Endodermal cell (in vitro differentiated cells): ENCODE data around the gene TTBK1. TPM values are rescaled to one million over a fixed set of nuclear protein-coding genes. Genes with fewer than 3 reads are reported as not detected.

Experiments
- DNase-seq: peaks from one replicate; pipeline ENCODE4 v3.0.0-alpha.2; 2017
- H3K27ac ChIP-seq: 2 replicates; pipeline ENCODE4 v1.5.1; 2013; ENCODE audit warnings: mild to moderate bottlenecking, low read depth, low read length, moderate library complexity
- H3K27me3 ChIP-seq: 2 replicates; pipeline ENCODE4 v1.6.1; 2013; ENCODE audit warnings: mild to moderate bottlenecking, low read length, moderate library complexity; ENCODE audit not compliant: insufficient read depth, control insufficient read depth, poor library complexity, severe bottlenecking
- H3K36me3 ChIP-seq: 2 replicates; pipeline ENCODE4 v1.7.0; 2013; ENCODE audit warnings: mild to moderate bottlenecking, low read length, moderate library complexity; ENCODE audit not compliant: control insufficient read depth, insufficient read depth
- H3K4me1 ChIP-seq: one replicate; pipeline ENCODE4 v1.7.0; 2013; ENCODE audit warnings: low read length; ENCODE audit not compliant: control insufficient read depth, insufficient read depth
- H3K4me3 ChIP-seq: 2 replicates; pipeline ENCODE4 v1.5.1; 2013; ENCODE audit warnings: mild to moderate bottlenecking, low read length, moderate library complexity
- H3K9ac ChIP-seq: 2 replicates; pipeline ENCODE4 v1.6.1; 2013; ENCODE audit warnings: mild to moderate bottlenecking, low read length, moderate library complexity; ENCODE audit not compliant: poor library complexity, severe bottlenecking; ENCODE audit errors: extremely low read depth
- H3K9me3 ChIP-seq: 2 replicates; pipeline ENCODE4 v1.6.1; 2013; ENCODE audit warnings: mild to moderate bottlenecking, low read length, moderate library complexity; ENCODE audit not compliant: control insufficient read depth
- H3K27ac Mint-ChIP-seq: 2 replicates; pipeline ENCODE4 v1.8.0; 2020; ENCODE audit warnings: mixed read lengths
- H3K27me3 Mint-ChIP-seq: 2 replicates; pipeline ENCODE4 v1.8.0; 2021; ENCODE audit warnings: mild to moderate bottlenecking, mixed read lengths; ENCODE audit not compliant: insufficient read depth
- H3K36me3 Mint-ChIP-seq: 2 replicates; pipeline ENCODE4 v1.8.0; 2020; ENCODE audit warnings: low read depth, mixed read lengths
- H3K4me1 Mint-ChIP-seq: 2 replicates; pipeline ENCODE4 v1.8.0; 2020; ENCODE audit warnings: mixed read lengths
- H3K4me3 Mint-ChIP-seq: 2 replicates; pipeline ENCODE4 v1.8.0; 2020; ENCODE audit warnings: mild to moderate bottlenecking, moderate library complexity, mixed read lengths
- H3K9me3 Mint-ChIP-seq: 2 replicates; pipeline ENCODE4 v1.8.0; 2020; ENCODE audit warnings: mild to moderate bottlenecking, mixed read lengths
- WGBS, 2 experiments: methylation state at CpG; one replicate each; pipeline versions ENCODE4 v1.1.5 to v1.1.7; 2013; ENCODE audit warnings: missing lambda C conversion rate in 2 of 2, mixed read lengths in 1 of 2; ENCODE audit not compliant: insufficient coverage in 1 of 2, insufficient read length in 1 of 2; 5-methylcytosine and 5-hydroxymethylcytosine counted together
- total RNA-seq, 2 donors: library from RNA; stranded (reverse); fragmentation: NEBNext Ultra II Directional in 1 of 2; extraction: Animal tissue kit (Norgen Biotek cat#: 25700) in 1 of 2; gene quantifications; 2 replicates in 1 of 2; 3 replicates in 1 of 2; pipeline ENCODE4 v1.2.1, GENCODE V29; 2021
- TF ChIP-seq, protein P1 (sequence below): fragments of 200-600 bp; sonication (generic); conservative IDR thresholded peaks from 2 replicates; pipeline ENCODE4 v1.5.0; 2021; ENCODE audit warnings: antibody characterized with exemption, mild to moderate bottlenecking

TTBK1 gene
- total RNA-seq, 2 donors from 2014 or later = 0.62 TPM

DNA sequence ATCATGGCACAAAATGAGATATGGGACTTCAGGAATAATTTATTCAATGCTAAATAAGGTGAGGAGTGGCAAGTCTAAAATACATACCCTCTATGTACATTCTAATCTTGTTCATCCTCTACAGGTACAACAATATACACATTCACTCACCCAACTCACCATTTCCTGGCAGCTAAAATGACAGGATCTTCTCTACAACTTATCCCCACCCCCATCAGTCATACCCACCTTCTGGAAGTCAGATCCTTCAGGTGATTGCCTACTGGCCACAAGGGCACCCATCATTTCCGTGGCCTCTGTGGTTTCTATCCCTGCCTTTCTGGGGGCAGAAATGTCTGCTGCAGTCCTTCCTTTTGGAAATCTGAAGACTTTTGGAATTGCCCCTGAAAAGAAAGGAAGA lies 88.2 kb downstream of the TTBK1 start:
- TF ChIP-seq, protein P1, sequence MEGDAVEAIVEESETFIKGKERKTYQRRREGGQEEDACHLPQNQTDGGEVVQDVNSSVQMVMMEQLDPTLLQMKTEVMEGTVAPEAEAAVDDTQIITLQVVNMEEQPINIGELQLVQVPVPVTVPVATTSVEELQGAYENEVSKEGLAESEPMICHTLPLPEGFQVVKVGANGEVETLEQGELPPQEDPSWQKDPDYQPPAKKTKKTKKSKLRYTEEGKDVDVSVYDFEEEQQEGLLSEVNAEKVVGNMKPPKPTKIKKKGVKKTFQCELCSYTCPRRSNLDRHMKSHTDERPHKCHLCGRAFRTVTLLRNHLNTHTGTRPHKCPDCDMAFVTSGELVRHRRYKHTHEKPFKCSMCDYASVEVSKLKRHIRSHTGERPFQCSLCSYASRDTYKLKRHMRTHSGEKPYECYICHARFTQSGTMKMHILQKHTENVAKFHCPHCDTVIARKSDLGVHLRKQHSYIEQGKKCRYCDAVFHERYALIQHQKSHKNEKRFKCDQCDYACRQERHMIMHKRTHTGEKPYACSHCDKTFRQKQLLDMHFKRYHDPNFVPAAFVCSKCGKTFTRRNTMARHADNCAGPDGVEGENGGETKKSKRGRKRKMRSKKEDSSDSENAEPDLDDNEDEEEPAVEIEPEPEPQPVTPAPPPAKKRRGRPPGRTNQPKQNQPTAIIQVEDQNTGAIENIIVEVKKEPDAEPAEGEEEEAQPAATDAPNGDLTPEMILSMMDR = no peak
- Mint-ChIP-seq H3K4me3 (no peak overlapping the region), H3K9me3 (no peaks in the 10 kb centered on the region), H3K27ac (no peak overlapping the region), H3K36me3 (no peaks in the 10 kb centered on the region), H3K27me3 (no peaks in the 10 kb centered on the region), H3K4me1 (peaks cover 25% of the 10 kb centered on the region)
- 87% methylated on average over 1 of the region's 1 CpG; no CpG with 5 or more reads in 1 of the 2 experiments for WGBS, 2 experiments
- Histone ChIP-seq H3K9me3 (no peaks in the 10 kb centered on the region), H3K27me3 (no peaks in the 10 kb centered on the region), H3K4me1 (no peaks in the 10 kb centered on the region), H3K27ac (no peak overlapping the region), H3K36me3 (peaks cover 4% of the 10 kb centered on the region), H3K9ac (no peak overlapping the region), H3K4me3 (no peak overlapping the region)
- DNase-seq = no peak

DNA sequence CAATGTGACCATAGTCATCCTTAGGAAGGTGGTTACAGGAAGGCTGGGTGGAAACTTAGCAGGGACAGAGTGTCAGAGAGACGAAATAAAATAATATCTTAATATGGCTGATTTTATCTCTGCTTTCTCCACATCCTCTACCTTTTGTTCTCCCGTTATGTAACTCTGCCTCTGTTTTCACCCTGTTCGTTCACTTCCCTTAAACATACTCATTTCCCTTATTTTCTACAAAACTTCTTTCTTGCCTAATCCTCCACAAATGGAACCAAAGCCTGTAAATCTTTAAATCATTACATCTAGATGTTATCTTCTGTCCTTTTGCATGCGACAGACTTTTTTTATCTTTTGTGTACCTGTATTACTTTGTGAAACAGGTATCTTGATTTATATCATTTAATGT lies 88.6 kb downstream of the TTBK1 start:
- DNase-seq = no peak
- H3K4me3 ChIP-seq = no peak overlapping the region
- no peak overlapping the region for H3K27ac ChIP-seq
- Mint-ChIP-seq H3K27ac (no peak overlapping the region), H3K9me3 (no peaks in the 10 kb centered on the region), H3K4me3 (no peak overlapping the region), H3K36me3 (no peaks in the 10 kb centered on the region), H3K4me1 (peaks cover 28% of the 10 kb centered on the region), H3K27me3 (no peaks in the 10 kb centered on the region)
- H3K4me1 ChIP-seq = no peaks in the 10 kb centered on the region
- TF ChIP-seq, protein P1 = no peak
- 87 to 92% methylated on average over 3 to 4 of the region's 4 CpGs for WGBS, 2 experiments
- no peaks in the 10 kb centered on the region for H3K27me3 ChIP-seq
- no peak overlapping the region for H3K9ac ChIP-seq
- H3K9me3 ChIP-seq = no peaks in the 10 kb centered on the region
- peaks cover 6% of the 10 kb centered on the region for H3K36me3 ChIP-seq

DNA sequence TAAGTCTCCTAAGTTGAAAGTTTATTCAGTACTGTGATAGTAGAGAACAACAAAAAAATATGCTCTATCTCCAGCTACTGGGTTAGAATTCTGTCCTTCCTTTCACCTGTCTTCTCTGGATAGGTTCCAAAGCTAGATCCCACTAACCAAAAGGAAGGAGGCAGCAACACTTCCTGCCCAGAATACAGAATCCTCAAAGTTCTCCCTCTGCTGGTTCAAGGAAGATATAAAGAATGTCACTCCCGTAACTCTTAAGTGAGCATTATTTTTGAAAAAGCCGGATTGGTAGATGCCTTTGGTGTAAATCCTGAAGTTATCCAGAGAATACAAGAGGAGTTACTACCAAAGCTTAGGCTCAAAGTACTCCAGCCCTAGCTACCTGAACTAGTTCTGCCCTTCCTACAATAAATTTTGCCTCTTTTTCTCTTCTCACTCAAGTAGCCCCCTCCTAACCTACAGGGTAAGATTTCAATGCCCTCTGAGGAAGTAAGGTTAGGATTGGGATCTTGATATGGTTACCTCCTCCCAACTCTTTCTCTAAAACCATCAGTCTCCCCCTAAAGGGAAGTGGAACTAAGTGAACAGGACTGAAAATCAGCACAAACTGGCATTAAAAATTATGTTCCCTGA lies 91.3 kb downstream of the TTBK1 start:
- Mint-ChIP-seq H3K27ac (no peak overlapping the region), H3K36me3 (peaks cover 16% of the 10 kb centered on the region), H3K4me1 (peaks cover 23% of the 10 kb centered on the region), H3K9me3 (no peaks in the 10 kb centered on the region), H3K4me3 (no peak overlapping the region), H3K27me3 (no peaks in the 10 kb centered on the region)
- peak; percentile 52 for DNase-seq
- no peak overlapping the region for H3K27ac ChIP-seq
- no peaks in the 10 kb centered on the region for H3K9me3 ChIP-seq
- WGBS, 2 experiments = 51 to 66% methylated on average over 2 of the region's 2 CpGs
- H3K4me1 ChIP-seq = no peaks in the 10 kb centered on the region
- H3K9ac ChIP-seq = no peak overlapping the region
- H3K36me3 ChIP-seq = peaks cover 26% of the 10 kb centered on the region
- no peak overlapping the region for H3K4me3 ChIP-seq
- no peaks in the 10 kb centered on the region for H3K27me3 ChIP-seq
- TF ChIP-seq, protein P1 = peak; percentile 83
